GM18867 (cell line): ENCODE data around the gene CALB2.
A peak's percentile ranks its signal among the peaks of the same experiment; 100 is the strongest.
"Not testable (repeated sequence)": the region's sequence is repeated elsewhere in the genome, so short reads cannot be mapped to it uniquely, and the experiment has no call there.

Experiments used
- ATAC-seq: cut with Tn5 transposase; IDR thresholded peaks from one replicate; pipeline ENCODE4 v1.9.1; 2021; ENCODE audit warnings: mild to moderate bottlenecking, moderate library complexity; ENCODE audit not compliant: unreplicated experiment

Gene CALB2, protein sequence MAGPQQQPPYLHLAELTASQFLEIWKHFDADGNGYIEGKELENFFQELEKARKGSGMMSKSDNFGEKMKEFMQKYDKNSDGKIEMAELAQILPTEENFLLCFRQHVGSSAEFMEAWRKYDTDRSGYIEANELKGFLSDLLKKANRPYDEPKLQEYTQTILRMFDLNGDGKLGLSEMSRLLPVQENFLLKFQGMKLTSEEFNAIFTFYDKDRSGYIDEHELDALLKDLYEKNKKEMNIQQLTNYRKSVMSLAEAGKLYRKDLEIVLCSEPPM

DNA sequence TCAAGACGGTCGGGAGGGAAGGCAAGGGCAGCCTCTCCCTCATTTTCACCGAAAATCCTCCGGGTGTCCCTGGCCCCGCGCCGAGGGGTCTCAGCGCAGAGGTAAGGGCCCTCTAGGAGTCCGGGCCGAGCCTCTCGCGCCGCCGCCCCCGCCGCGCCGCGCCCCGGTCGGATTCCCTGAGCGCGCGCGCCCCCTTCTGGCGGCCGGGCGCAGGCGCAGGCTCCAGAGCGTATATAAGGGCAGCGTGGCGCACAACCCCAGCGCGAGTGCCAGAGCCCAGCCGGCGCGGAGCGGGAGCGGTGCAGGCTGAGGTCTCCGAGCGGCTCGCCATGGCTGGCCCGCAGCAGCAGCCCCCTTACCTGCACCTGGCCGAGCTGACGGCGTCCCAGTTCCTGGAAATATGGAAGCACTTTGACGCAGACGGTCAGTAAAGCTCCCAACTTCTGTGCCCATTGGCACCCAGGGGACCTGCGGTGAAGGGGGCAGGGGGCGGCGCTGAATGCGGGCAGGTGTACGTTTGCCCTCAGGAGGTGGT lies at the start of gene CALB2:
Gene CALB2, plus strand, starts transcription at position 260 of the 535 bp plus-strand sequence. Its CDS starts 70 bp downstream, at position 330.
- ATAC-seq = peak; percentile 93

DNA sequence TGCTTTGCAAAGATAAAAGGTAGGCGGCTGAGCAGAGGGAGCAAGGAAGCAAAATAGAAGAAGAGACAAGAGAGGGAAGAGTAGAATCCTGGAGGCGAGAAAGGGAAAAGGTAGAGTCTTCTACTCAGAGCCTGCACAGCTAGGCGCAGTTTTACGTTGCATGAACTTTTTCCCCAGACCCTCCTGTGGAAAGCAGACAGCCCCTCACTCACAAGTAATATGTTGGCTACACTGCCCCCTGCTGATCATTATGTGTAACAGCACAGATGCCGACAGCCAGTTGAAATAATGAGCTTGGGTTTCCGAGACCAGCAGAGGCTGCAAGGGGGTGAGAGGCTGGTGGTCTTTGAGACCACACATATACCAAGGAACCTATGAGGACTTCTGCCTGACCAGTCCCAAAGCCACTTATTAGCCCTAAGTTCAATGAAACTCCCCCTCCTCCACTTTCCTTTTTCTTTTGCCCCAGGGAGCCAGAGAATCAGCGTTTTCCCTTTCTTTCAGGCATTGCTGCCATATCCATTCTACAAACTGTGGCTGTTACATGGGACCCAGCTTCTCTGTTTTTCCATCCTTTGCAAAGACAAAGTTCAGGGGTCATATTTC lies 46.9 kb upstream of the CALB2 start:
- no peak for ATAC-seq

- not testable (repeated sequence) for ATAC-seq
Measured at GRCh38 chr16:71313591-71313990, 44.9 kb upstream of the CALB2 start.

DNA sequence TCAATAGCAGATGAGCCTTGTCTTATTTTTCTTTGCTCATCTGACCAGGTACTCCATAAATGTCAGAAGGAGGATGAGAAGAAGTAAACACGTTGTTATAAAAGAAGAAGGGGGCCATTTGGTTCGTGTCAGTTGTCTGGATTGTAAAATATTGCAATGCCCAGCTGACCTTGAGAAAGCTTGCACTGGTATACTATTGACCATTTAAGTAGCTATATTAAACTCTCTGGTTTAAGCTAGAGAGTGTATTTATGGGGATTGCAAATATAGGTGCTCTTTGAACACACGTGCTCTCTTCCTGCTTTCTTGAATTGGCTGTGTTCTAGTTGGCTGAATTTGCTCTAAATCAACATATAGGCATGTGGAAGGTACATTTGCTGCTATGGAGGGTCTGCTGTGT lies 43.3 kb upstream of the CALB2 start:
- ATAC-seq = no peak

DNA sequence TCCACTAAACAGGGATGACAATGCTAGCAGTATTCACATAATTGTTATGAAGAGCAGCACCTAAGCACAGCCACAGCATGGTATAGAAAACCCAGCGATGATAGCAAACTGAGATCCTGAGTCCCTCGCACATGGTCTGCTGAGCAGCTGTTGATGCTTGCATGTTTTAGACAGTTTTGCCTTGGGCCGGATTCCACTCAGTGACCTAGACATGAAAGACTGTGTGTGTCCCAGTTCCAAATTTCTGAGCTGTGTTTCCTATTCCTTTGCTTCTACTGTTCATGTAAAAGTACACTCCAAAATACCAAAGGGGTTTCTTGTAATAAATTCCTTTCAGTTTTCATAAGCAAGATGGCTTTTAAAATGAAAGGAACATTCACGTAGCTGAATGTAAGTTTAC lies 38.5 kb upstream of the CALB2 start:
- no peak for ATAC-seq

DNA sequence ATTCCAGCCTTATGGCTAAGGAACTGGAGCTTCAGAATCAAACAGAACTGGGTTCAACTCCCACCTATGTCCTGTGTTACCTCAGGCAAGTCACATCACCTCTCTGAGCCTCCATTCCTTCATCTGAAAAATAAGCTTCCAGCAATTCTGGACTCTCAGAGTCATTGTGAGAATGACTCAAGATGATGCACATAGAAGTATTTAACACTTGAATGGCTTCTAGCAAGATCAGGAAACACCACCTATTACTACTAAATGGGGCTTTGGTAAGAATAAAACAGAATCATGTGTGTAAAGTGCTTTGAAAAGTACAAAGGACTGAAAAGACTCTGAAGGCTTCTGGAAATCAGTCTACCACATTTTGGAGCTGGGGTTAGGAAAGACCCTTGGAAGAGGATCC lies 30.8 kb upstream of the CALB2 start:
- no peak for ATAC-seq

DNA sequence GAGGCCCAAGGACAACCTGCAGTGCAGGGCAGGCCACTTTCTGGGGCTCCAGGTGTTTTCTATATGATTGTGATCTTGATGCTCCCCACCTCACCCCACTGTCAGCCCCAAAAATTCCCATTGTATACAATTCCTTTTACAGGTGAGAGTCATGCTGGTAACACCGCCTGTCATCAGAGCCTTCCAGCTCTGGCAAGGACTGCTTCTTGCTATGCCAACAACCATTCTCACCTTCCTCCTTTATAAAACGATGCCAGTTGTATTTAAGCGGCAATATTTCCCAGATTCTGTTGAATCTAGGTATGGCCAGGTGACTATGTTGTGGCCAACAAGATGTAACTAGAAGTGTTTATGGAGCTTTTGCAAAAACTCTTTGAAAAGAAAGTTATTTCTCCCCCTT lies 30.4 kb upstream of the CALB2 start:
- ATAC-seq = no peak

DNA sequence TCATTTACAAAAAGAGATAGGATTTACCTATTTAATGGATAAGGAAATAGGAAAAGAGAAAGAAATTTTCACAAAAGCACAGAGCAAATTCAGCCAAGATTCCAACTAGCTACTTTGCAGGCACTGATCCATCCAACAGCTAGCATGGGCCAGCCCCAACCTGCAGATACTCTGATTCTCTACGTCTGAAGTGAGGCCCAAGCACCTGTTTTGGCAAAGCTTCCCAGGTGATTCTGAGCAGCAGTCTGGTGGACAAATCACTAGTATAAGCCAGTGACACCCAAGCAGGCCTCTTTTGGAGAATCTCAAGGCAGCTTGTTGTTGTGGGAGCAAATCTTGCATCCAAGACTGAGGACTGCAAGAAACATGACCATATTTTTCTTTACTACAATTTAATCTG lies 20.9 kb upstream of the CALB2 start:
- no peak for ATAC-seq

GRCh38 chr16:71338193-71338592 lies 20.3 kb upstream of the CALB2 start:
- ATAC-seq = no peak

DNA sequence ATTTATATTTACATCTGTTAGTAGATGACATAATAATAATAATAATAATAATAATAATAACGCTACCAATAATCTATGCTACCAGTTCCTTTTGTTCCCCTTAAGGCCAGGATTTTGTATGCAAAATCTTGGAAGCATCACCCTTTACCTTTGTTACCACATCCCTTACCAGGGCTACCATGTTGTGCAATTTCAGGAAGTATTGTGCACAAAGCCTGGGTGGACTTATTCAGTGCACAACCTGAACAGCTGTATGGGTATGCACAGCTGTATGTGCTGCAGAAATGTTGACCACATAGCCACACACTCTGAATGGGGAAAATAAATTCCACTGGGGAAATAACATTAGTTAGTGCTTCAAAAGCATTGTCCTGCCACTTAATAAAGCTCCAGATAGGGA lies 19.9 kb upstream of the CALB2 start:
- no peak for ATAC-seq

DNA sequence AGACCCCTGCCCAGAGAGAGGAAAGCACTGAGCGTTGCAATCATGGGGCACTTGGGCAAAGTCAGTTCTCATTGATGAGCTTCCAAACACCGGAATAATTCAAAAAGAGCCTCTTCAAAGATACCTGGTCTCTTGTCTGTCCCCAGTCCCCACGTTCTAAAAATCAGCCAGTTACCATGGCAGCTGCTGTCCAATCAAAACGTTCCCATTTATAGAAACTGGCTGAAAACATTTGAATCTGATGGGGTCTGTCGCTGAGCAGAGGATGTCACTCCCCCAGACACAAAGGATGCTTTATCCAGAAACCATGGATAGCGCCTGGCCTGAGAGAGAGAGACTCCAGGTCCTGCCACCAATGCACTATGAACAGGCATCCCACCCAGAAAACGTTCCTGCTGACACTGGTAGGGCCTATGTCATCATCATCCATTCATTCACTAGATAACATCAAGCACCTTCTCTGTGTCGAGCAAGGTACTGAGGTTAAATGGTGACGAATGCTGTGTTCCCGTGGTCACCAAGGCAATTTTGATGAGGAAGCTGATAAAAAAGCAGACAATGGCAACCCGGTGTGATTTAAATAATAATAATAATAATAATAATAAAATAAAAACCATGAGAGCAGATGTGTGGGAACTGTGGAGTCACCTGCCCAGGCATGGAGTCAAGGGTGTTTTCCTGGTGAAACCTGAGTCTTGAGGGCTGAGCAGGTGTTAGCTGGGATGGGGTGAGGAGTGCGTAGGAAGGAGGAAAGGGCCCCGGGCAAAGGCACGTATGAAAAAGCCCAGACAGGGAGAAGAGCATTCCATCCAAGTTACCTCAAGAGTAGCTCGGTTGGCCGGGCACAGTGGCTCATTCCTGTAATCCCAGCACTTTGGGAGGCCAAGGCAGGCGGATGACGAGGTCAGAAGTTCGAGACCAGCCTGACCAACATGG lies 19.0 kb upstream of the CALB2 start:
- ATAC-seq = no peak

- ATAC-seq = no peak
Measured at GRCh38 chr16:71340406-71340805, 18.1 kb upstream of the CALB2 start.

- no peak for ATAC-seq
Measured at GRCh38 chr16:71341881-71342280, 16.6 kb upstream of the CALB2 start.

DNA sequence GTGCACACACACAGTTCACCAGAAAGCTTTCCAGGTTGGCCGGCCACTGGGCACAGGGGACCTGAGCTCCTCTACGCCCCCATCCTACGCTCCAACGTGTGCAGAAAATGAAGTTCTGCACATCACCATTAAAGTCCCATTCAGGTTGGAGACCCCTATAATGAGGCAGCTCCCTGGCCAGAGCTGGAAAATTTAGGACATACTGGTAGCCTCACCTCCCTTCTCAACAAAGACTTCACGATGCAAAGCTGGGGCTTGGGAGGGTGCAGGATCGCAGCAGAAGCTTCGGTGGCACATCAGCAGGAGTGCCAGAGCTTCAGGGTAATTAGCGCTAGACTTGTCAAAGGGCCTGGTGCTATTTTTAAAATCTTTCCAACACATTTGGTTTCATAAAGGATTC lies 15.4 kb upstream of the CALB2 start:
- ATAC-seq = no peak

GRCh38 chr16:71344315-71344905 lies 14.1 kb upstream of the CALB2 start:
- ATAC-seq = no peak

GRCh38 chr16:71345031-71345430 lies 13.5 kb upstream of the CALB2 start:
- no peak for ATAC-seq

- no peak for ATAC-seq
Measured at GRCh38 chr16:71347146-71347545, 11.4 kb upstream of the CALB2 start.

- ATAC-seq = no peak
Measured at GRCh38 chr16:71348262-71349085, 10.0 kb upstream of the CALB2 start.

- no peak for ATAC-seq
Measured at GRCh38 chr16:71350821-71351557, 7.5 kb upstream of the CALB2 start.

DNA sequence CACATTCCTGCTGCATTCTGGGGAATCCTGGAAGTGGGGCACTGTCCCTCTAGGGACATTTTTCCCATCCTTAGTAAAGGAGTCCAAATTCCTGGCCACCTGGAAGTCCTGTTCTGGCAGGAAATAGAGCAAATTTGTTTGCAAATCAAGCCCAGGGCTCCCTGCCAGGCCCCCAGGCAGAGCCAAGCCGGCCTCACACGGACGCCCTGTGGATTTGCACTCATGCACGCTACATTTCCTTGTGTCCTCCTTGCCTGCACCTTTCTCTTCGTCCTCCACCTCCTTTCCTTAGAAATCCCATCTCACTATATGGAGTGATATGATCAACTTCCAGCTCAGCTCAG lies 7.0 kb upstream of the CALB2 start:
- ATAC-seq = no peak
